Cerebellar nuclear complex (tissue), 1 donor: Measurements from ENCODE around the gene TERF2IP.
A peak's percentile ranks its signal among the peaks of the same experiment; 100 is the strongest.

ENCODE experiments used
- DNase-seq, 2 experiments: peaks; one replicate each; lab custom pipeline; 2025; lab: John Stamatoyannopoulos, UW

TERF2IP gene

GRCh38 chr16:75640598-75640997 lies 7.0 kb upstream of the TERF2IP start:
- no peak for DNase-seq

GRCh38 chr16:75644240-75645012 lies 3.1 kb upstream of the TERF2IP start:
- DNase-seq = no peak

DNA sequence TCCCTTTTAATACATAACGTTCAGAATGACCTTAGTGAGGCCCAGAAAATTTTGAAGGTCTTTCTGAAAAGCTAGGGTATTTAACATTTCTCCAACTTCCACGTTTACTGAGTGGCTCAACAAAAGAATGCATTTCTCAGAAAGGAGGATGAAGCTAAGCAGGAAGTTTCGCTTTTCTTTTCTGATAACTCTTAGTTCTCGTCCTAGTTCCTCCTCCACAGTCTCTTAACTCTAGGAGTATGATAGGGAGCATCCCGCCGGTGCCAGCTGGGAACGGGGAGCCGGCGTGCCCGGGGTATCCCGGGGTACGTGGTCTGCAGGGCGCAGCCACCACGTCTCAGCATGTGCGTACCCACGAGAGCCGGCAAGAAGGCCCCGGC lies 471 bp upstream of the TERF2IP start:
- no peak for DNase-seq

DNA sequence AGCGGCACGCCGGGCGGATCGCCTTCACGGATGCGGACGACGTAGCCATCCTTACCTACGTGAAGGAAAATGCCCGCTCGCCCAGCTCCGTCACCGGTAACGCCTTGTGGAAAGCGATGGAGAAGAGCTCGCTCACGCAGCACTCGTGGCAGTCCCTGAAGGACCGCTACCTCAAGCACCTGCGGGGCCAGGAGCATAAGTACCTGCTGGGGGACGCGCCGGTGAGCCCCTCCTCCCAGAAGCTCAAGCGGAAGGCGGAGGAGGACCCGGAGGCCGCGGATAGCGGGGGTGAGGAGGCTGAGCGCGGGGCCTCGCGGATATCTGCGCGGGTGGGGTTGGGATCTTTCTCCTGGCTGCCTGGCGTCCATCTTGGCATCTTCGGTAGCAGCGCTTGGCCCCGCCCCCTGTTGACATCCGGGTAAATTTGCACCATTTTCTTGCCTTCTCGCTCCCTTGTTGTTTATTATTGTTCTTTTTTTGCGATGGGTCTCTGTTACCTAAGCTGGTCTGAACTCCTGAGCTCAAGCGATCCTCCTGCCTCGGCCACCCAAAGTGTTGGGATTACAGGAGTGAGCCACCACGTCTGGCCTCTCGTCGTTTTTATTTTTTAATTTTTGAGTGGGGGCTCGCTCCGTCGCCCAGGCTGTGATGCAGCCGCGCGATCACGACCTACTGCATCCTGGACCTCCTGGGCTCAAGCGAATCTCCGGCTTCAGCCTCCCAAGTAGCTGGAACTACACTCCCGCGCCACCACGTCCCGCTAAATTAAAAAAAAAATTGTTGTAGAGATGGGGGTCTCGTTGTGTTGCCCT lies 898 bp downstream of the TERF2IP start:
- peak in 1 of 2 experiments; percentile 4 for DNase-seq

- DNase-seq = no peak
Measured at GRCh38 chr16:75653922-75654321, 6.3 kb downstream of the TERF2IP start.

- DNase-seq = no peak
Measured at GRCh38 chr16:75658175-75658574, 10.6 kb downstream of the TERF2IP start.

DNA sequence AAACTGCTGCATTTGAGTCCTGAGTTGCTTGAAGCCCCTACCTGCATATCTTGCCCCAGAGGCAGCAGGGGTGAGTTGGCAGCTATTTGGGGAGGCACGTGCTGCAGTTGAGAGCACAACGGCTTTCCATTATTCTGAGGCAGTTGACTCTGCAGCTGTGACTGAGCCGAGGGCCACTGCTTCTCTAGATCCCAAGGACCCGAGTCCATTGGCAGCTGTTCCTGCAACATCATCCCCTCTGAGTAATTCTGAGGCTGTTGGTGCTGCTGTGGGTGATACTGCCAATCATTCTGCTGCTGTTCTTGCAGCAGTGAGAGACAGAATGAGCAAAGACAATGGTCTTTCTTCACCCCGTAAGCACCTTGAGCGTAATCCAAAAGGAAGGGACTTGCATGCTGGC lies 12.7 kb downstream of the TERF2IP start:
- no peak for DNase-seq

DNA sequence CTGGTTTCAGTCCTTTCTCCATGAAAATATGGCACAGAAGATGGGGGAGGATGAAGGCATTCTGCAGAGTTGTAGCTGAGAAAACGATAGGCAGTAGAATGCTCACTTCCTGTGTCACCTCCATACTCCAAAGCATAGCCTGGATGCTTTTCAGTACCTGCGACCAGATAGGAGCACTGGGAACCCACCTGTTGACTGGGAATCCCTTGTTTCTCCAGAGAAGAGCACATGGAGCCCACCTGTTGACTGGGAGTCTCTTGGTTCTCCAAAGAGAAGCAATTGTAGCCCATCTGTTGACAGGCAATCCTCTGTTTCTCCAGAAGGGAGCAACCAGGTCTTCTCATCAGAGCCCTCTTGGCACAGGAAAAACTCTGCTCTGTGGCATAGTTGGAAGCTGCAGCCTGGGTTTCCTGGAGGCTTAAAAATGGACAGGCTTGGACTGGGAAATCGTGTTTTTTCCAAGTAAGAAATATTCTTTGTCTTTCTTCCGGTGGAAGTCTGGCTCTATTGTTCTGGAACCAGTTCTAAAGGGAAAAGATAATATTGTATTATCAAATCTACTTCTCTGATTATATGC lies 13.2 kb downstream of the TERF2IP start:
- DNase-seq = no peak

GRCh38 chr16:75667503-75667902 lies 19.9 kb downstream of the TERF2IP start:
- no peak for DNase-seq

DNA sequence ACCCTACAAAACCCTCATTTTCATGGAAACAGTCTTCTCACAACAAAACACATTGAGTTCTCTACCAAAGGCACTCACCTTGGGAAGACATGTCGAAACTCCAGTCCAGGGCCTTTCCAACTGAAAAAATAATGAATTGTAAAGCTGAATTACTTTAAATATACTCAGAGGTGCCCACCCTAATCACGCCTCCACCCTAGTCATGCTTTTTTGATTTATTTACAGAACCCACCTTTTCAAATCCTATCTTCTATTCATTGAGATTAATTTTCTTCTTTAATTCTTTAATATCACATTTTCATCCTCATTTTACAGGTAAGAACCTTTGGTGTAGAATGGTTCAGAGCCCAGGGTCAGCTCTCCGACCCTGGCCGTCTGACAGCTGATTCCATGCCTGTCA lies 29.3 kb downstream of the TERF2IP start, which contains the start of gene CPHXL2:
TSS of gene CPHXL2 (minus strand) at position 101 of the 400 bp plus-strand sequence. CDS start at position 91, 10 bp downstream.
- no peak for DNase-seq

GRCh38 chr16:75679366-75679765 lies 31.8 kb downstream of the TERF2IP start:
- DNase-seq = no peak

GRCh38 chr16:75682308-75682707 lies 34.7 kb downstream of the TERF2IP start:
- DNase-seq = no peak

DNA sequence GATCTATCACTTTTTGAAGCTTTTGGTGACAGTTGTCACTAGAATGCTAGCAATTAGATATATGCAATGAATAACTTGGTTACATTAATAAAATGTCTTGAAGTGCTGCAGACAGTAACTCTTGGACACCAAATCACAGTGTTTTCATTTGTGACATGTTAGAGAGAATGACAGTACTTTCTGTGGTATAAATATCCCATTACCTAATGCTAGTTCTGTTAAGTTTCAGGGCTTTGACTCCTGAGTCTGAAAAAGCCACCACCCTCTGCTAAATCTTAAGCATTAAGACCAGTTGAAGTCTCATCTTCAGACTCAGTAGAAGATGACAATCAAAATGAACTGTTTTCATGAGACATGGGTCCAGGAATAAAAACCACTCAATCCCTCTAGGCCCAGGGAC lies 39.8 kb downstream of the TERF2IP start:
- no peak for DNase-seq

- no peak for DNase-seq
Measured at GRCh38 chr16:75695708-75696107, 48.1 kb downstream of the TERF2IP start.

GRCh38 chr16:75697571-75697970 lies 50.0 kb downstream of the TERF2IP start:
- DNase-seq = no peak

DNA sequence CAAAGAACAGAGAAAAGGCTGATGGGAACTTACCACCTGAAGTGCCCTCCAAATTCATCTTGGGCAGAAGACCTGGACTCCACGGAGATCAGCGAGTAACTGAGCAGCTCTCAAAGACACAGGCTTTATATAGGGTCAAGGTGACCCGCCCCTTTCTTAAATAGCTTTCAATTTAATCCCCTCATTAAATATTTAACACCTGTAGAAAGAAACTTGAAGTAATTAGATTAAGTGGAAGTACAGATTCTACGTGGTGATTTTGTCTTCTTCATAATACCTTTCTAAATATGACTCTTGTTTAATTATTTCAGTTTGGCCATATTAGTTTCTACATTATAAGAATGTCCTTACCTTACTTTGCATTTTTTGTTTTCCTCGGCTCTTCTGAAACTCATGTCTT lies 53.8 kb downstream of the TERF2IP start, which contains the start of gene DUXB:
TSS of gene DUXB (minus strand) at position 101 of the 400 bp plus-strand sequence. CDS start at position 58, 43 bp downstream.
- DNase-seq = no peak

GRCh38 chr16:75702242-75702641 lies 54.7 kb downstream of the TERF2IP start:
- DNase-seq = no peak

- no peak for DNase-seq
Measured at GRCh38 chr16:75703306-75703705, 55.7 kb downstream of the TERF2IP start.
